GM18526 (cell line): ENCODE results near the gene PHLPP2.

Source experiments
- POLR2A ChIP-seq: IDR thresholded peaks from 3 replicates; pipeline ENCODE4 v1.6.1; 2011; ENCODE audit not compliant: insufficient read length; ENCODE audit errors: extremely low read depth

The PHLPP2 gene

GRCh38 chr16:71724320-71724751, at the start of gene PHLPP2:
Gene PHLPP2 (minus strand): TSS chr16:71724701. CDS start chr16:71714795, 9,906 bp downstream.
- TF ChIP-seq POLR2A = no peak

GRCh38 chr16:71771571-71771970, 47.1 kb upstream of the PHLPP2 start:
- TF ChIP-seq POLR2A = no peak

- no peak for TF ChIP-seq POLR2A
These were observed 44.7 kb upstream of the PHLPP2 start for GRCh38 chr16:71769222-71769621.

- TF ChIP-seq POLR2A = no peak
These were observed 42.8 kb upstream of the PHLPP2 start for GRCh38 chr16:71767060-71767900.

GRCh38 chr16:71762186-71762585, 37.7 kb upstream of the PHLPP2 start:
- no peak for TF ChIP-seq POLR2A

GRCh38 chr16:71761097-71761496, 36.6 kb upstream of the PHLPP2 start:
- TF ChIP-seq POLR2A = no peak

GRCh38 chr16:71758293-71758760, 33.8 kb upstream of the PHLPP2 start:
- TF ChIP-seq POLR2A = no peak

- no peak for TF ChIP-seq POLR2A
These were observed 30.2 kb upstream of the PHLPP2 start for GRCh38 chr16:71754652-71755051.

GRCh38 chr16:71754108-71754507, 29.6 kb upstream of the PHLPP2 start:
- no peak for TF ChIP-seq POLR2A

GRCh38 chr16:71748226-71748625, 23.7 kb upstream of the PHLPP2 start:
- TF ChIP-seq POLR2A = no peak

- TF ChIP-seq POLR2A = no peak
These were observed 22.0 kb upstream of the PHLPP2 start for GRCh38 chr16:71746442-71747046.

GRCh38 chr16:71738855-71739254, 14.4 kb upstream of the PHLPP2 start:
- no peak for TF ChIP-seq POLR2A

GRCh38 chr16:71737501-71737900, 13.0 kb upstream of the PHLPP2 start:
- TF ChIP-seq POLR2A = no peak

- no peak for TF ChIP-seq POLR2A
These were observed 10.0 kb upstream of the PHLPP2 start for GRCh38 chr16:71734511-71734910.

GRCh38 chr16:71732587-71732986, 8.1 kb upstream of the PHLPP2 start:
- no peak for TF ChIP-seq POLR2A

GRCh38 chr16:71727551-71728324, 3.2 kb upstream of the PHLPP2 start:
- no peak for TF ChIP-seq POLR2A
